Gastrocnemius medialis (tissue), 4 donors: ENCODE data around the gene MBNL1. TPM values are rescaled to one million over a fixed set of nuclear protein-coding genes. Genes with fewer than 3 reads are reported as not detected.

Experiments
- ATAC-seq, 2 donors: fragments of 150-250 bp; one replicate each; pipeline ENCODE4 v1.9.1; 2016
- DNase-seq, 2 donors: peaks; one replicate each; pipeline ENCODE4 v3.0.0-alpha.2; 2019
- H3K27ac ChIP-seq, 4 donors: fragments of 200-600 bp; sonication (generic); 1 replicate in 1 of 4; 2 replicates in 3 of 4; pipeline ENCODE4 v1.5.1; 2016 to 2018; ENCODE audit warnings: mild to moderate bottlenecking in 2 of 4, moderate library complexity in 1 of 4
- H3K27me3 ChIP-seq, 3 donors: fragments of 200-600 bp; sonication (generic) in 2 of 3; 1 replicate in 1 of 3; 2 replicates in 2 of 3; pipeline versions ENCODE4 v1.5.1 to v1.6.0; 2016 to 2019; ENCODE audit warnings: mild to moderate bottlenecking in 1 of 3, moderate library complexity in 1 of 3
- H3K36me3 ChIP-seq, 2 donors: fragments of 200-600 bp; sonication (generic) in 1 of 2; one replicate each; pipeline ENCODE4 v1.5.1; 2017 to 2018
- H3K4me1 ChIP-seq, 2 donors: fragments of 200-600 bp; sonication (generic) in 1 of 2; one replicate each; pipeline ENCODE4 v1.5.1; 2016 to 2017; ENCODE audit warnings: mild to moderate bottlenecking in 2 of 2
- H3K4me3 ChIP-seq, 4 donors: fragments of 200-600 bp; sonication (generic) in 3 of 4; 1 replicate in 1 of 4; 2 replicates in 3 of 4; pipeline ENCODE4 v1.5.1; 2016 to 2019; ENCODE audit warnings: mild to moderate bottlenecking in 2 of 4
- H3K9me3 ChIP-seq, 3 donors: fragments of 200-600 bp; sonication (generic) in 2 of 3; 1 replicate in 1 of 3; 2 replicates in 2 of 3; pipeline ENCODE4 v1.5.1; 2016 to 2019
- POLR2A ChIP-seq, 2 donors: fragments of 450-650 bp; IDR thresholded peaks; one replicate each; pipeline ENCODE4 v1.6.1; 2017; ENCODE audit warnings: antibody characterized with exemption in 2 of 2, mild to moderate bottlenecking in 2 of 2, moderate library complexity in 2 of 2
- in situ Hi-C, 4 donors: fragments of 200-750 bp; cut with MboI; loops; one replicate each; pipeline versions ENCODE4 v1.15.0 to v1.8.0; 2017; ENCODE audit warnings: low sequenced_read_pairs in 4 of 4
- intact Hi-C: fragments of 100-400 bp; cut with DNase I; formaldehyde crosslinking; loops from one replicate; pipeline ENCODE4 v1.15.1; 2023; ENCODE audit warnings: low total_unique reads
- total RNA-seq, 4 donors: library from RNA; depleted of rRNA; stranded (reverse); fragments of >200 nt; gene quantifications; one replicate each; pipeline versions ENCODE4 v1.1.0 to v1.2.3, GENCODE V29; 2016
- TF ChIP-seq, protein P1 (sequence below), 5 experiments: fragments of 450-650 bp in 3 of 5; fragments of 200-600 bp in 2 of 5; sonication (generic) in 2 of 5; IDR thresholded peaks in 4 of 5; conservative IDR thresholded peaks in 1 of 5; 1 replicate in 4 of 5; 2 replicates in 1 of 5; pipeline ENCODE4 v1.5.1; 2016 to 2019; ENCODE audit warnings: antibody characterized with exemption in 5 of 5, mild to moderate bottlenecking in 3 of 5, moderate library complexity in 3 of 5

Gene MBNL1
- total RNA-seq, 4 donors from 2014 or later: 519 to 597 (median 557) TPM

GRCh38 chr3:152225201-152225600, 43.5 kb upstream of the MBNL1 start:
- H3K4me1 ChIP-seq: peaks cover 17 to 22% of the 10 kb centered on the region in 2 donors
- H3K9me3 ChIP-seq: no peaks in the 10 kb centered on the region
- H3K27ac ChIP-seq: no peak overlapping the region
- no peaks in the 10 kb centered on the region for H3K27me3 ChIP-seq
- intact Hi-C loops (loop anchor here (5.0 kb wide), 1 partner anchor 222 kb away; no protein-coding TSS in a partner anchor), in situ Hi-C loops (no loop called here)
- no peak for ATAC-seq
- H3K4me3 ChIP-seq: no peak overlapping the region
- TF ChIP-seq POLR2A (IDR thresholded peaks at IDR 0.05): no peak
- TF ChIP-seq, protein P1, sequence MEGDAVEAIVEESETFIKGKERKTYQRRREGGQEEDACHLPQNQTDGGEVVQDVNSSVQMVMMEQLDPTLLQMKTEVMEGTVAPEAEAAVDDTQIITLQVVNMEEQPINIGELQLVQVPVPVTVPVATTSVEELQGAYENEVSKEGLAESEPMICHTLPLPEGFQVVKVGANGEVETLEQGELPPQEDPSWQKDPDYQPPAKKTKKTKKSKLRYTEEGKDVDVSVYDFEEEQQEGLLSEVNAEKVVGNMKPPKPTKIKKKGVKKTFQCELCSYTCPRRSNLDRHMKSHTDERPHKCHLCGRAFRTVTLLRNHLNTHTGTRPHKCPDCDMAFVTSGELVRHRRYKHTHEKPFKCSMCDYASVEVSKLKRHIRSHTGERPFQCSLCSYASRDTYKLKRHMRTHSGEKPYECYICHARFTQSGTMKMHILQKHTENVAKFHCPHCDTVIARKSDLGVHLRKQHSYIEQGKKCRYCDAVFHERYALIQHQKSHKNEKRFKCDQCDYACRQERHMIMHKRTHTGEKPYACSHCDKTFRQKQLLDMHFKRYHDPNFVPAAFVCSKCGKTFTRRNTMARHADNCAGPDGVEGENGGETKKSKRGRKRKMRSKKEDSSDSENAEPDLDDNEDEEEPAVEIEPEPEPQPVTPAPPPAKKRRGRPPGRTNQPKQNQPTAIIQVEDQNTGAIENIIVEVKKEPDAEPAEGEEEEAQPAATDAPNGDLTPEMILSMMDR (IDR thresholded peaks at IDR 0.05 in 4 of 5, conservative IDR thresholded peaks at IDR 0.05 in 1 of 5): no peak
- DNase-seq: no peak
- H3K36me3 ChIP-seq: no peaks in the 10 kb centered on the region

- H3K4me3 ChIP-seq: no peak overlapping the region
- TF ChIP-seq POLR2A (IDR thresholded peaks at IDR 0.05): no peak
- TF ChIP-seq, protein P1 (IDR thresholded peaks at IDR 0.05 in 4 of 5, conservative IDR thresholded peaks at IDR 0.05 in 1 of 5): no peak
- DNase-seq (no peak), ATAC-seq (no peak)
- intact Hi-C loops: loop anchor here (5.0 kb wide), 1 partner anchor 221 kb away; no protein-coding TSS in a partner anchor
- H3K9me3 ChIP-seq: no peaks in the 10 kb centered on the region
- H3K4me1 ChIP-seq: peaks cover 15 to 22% of the 10 kb centered on the region in 2 donors
- H3K36me3 ChIP-seq: no peaks in the 10 kb centered on the region
- in situ Hi-C loops: no loop called here
- no peaks in the 10 kb centered on the region for H3K27me3 ChIP-seq
- H3K27ac ChIP-seq: no peak overlapping the region
Measured at GRCh38 chr3:152226176-152226575, 42.6 kb upstream of the MBNL1 start.

- peaks cover 8 to 15% of the 10 kb centered on the region in 2 donors for H3K4me1 ChIP-seq
- no peak overlapping the region for H3K27ac ChIP-seq
- intact Hi-C loops (loop anchor here (5.0 kb wide), 1 partner anchor 220 kb away; no protein-coding TSS in a partner anchor), in situ Hi-C loops (no loop called here)
- no peaks in the 10 kb centered on the region for H3K9me3 ChIP-seq
- H3K27me3 ChIP-seq: no peaks in the 10 kb centered on the region
- ATAC-seq (no peak), DNase-seq (no peak)
- no peaks in the 10 kb centered on the region for H3K36me3 ChIP-seq
- TF ChIP-seq, protein P1 (IDR thresholded peaks at IDR 0.05 in 4 of 5, conservative IDR thresholded peaks at IDR 0.05 in 1 of 5): no peak
- no peak for TF ChIP-seq POLR2A (IDR thresholded peaks at IDR 0.05)
- H3K4me3 ChIP-seq: no peak overlapping the region
Measured at GRCh38 chr3:152227027-152227426, 41.7 kb upstream of the MBNL1 start.

DNA sequence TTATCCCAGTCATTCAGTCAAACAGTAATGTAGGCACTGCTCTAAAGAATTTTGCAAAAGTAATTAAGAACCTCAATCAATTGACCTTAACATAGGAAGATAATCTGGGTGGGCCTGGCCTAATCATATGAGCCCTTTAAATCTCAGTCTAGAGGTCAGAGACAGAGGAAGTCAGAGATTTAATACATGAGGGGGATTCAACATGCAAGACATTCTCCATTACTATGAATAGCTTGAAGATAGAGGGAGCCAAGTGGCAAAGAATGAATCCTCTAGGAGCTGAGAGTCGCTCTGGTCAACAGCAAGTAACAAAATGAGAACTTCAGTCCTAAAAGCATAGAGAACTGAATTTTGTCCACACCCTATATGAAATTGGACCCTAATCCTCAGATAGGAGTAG, 39.0 kb upstream of the MBNL1 start:
- ATAC-seq (peak in 1 of 2 donors; percentile 45), DNase-seq (no peak)
- in situ Hi-C loops: no loop called here
- H3K4me3 ChIP-seq: no peak overlapping the region
- no peaks in the 10 kb centered on the region for H3K4me1 ChIP-seq
- no peaks in the 10 kb centered on the region for H3K36me3 ChIP-seq
- TF ChIP-seq, protein P1 (IDR thresholded peaks at IDR 0.05 in 4 of 5, conservative IDR thresholded peaks at IDR 0.05 in 1 of 5): peak in 4 of 5 experiments; percentile 22 to 49 (median 34)
- TF ChIP-seq POLR2A (IDR thresholded peaks at IDR 0.05): no peak
- intact Hi-C loops: loop anchor here (5.0 kb wide), 2 partner anchors 32 to 218 kb away; no protein-coding TSS in a partner anchor
- no peaks in the 10 kb centered on the region for H3K9me3 ChIP-seq
- no peaks in the 10 kb centered on the region for H3K27me3 ChIP-seq
- no peak overlapping the region for H3K27ac ChIP-seq

DNA sequence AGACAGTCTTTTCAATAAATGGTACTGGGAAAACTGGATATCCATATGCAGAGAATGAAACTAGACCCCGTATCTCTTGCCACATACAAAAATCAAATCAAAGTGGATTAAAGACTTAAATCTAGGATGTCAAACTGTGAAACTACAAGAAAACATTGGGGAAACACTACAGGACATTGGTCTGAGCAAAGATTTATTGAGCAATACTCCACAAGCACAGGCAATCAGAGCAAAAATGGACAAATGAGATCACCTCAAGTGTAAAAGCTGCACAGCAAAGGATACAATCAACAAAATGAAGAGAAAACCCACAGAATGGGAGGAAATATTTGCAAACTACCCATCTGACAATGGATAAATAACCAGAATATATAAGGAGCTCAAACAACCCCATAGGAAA, 38.4 kb upstream of the MBNL1 start:
- Histone ChIP-seq H3K36me3 (no peaks in the 10 kb centered on the region), H3K27me3 (no peaks in the 10 kb centered on the region), H3K4me1 (no peaks in the 10 kb centered on the region), H3K27ac (no peak overlapping the region), H3K4me3 (no peak overlapping the region), H3K9me3 (no peaks in the 10 kb centered on the region)
- no peak for ATAC-seq
- TF ChIP-seq POLR2A (IDR thresholded peaks at IDR 0.05): no peak
- DNase-seq: no peak
- intact Hi-C loops (loop anchor here (5.0 kb wide), 1 partner anchor 33 kb away; no protein-coding TSS in a partner anchor), in situ Hi-C loops (no loop called here)
